Omental fat pad (tissue), 4 donors: ENCODE results near the gene RBPMS2. TPM values are rescaled to one million over a fixed set of nuclear protein-coding genes. Genes with fewer than 3 reads are reported as not detected.
"Not testable (repeated sequence)": the region's sequence is repeated elsewhere in the genome, so short reads cannot be mapped to it uniquely, and the experiment has no call there.

Source experiments
- ATAC-seq: fragments of 150-250 bp; one replicate; pipeline ENCODE4 v1.9.1; 2016; ENCODE audit warnings: mild to moderate bottlenecking, moderate library complexity; ENCODE audit not compliant: low FRiP score
- DNase-seq: peaks from one replicate; pipeline ENCODE4 v3.0.0-alpha.2; 2019; ENCODE audit warnings: low spot score
- total RNA-seq, 4 donors: library from RNA; depleted of rRNA; stranded (reverse); fragments of >200 nt; gene quantifications; one replicate each; pipeline ENCODE4 v1.1.0, GENCODE V29; 2016
- TF ChIP-seq, protein P1 (sequence below), 3 donors: fragments of 450-650 bp; IDR thresholded peaks; one replicate each; pipeline ENCODE4 v1.5.1; 2016 to 2017; ENCODE audit warnings: antibody characterized with exemption in 3 of 3, mild to moderate bottlenecking in 3 of 3, moderate library complexity in 2 of 3

The RBPMS2 gene
- total RNA-seq, 4 donors from 2014 or later = 1.4 to 3.1 (median 2.8) TPM

- no peak for DNase-seq
- TF ChIP-seq, protein P1, sequence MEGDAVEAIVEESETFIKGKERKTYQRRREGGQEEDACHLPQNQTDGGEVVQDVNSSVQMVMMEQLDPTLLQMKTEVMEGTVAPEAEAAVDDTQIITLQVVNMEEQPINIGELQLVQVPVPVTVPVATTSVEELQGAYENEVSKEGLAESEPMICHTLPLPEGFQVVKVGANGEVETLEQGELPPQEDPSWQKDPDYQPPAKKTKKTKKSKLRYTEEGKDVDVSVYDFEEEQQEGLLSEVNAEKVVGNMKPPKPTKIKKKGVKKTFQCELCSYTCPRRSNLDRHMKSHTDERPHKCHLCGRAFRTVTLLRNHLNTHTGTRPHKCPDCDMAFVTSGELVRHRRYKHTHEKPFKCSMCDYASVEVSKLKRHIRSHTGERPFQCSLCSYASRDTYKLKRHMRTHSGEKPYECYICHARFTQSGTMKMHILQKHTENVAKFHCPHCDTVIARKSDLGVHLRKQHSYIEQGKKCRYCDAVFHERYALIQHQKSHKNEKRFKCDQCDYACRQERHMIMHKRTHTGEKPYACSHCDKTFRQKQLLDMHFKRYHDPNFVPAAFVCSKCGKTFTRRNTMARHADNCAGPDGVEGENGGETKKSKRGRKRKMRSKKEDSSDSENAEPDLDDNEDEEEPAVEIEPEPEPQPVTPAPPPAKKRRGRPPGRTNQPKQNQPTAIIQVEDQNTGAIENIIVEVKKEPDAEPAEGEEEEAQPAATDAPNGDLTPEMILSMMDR (IDR thresholded peaks at IDR 0.05) = no peak
- no peak for ATAC-seq
These were observed 28.1 kb upstream of the RBPMS2 start for GRCh38 chr15:64803526-64803925.

DNA sequence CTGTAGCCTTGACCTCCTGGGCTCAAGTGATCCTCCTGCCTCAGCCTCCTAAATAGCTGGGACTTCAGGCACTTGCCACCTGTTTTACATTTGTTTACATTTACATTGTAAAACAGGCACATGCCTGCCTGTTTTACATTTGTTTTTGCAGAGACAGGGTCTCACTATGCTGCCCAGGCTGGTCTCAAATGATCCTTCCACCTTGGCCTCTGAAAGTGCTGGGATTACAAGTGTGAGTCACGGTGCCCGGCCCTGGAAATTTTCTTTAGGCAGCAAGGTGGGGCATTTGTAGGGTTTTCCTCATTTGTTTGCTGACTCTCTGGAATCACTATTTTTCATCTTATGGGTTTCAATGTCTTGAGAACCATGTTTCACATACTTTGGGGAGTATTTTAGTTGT is 25.1 kb upstream of the RBPMS2 start:
- DNase-seq (no peak), ATAC-seq (no peak)
- TF ChIP-seq, protein P1 (IDR thresholded peaks at IDR 0.05) = no peak

GRCh38 chr15:64798905-64799304 is 23.5 kb upstream of the RBPMS2 start:
- not testable (repeated sequence) for ATAC-seq, DNase-seq

GRCh38 chr15:64795921-64796320 is 20.5 kb upstream of the RBPMS2 start:
- not testable (repeated sequence) for DNase-seq, ATAC-seq

- ATAC-seq, DNase-seq: not testable (repeated sequence)
These were observed 19.9 kb upstream of the RBPMS2 start for GRCh38 chr15:64795299-64795698.

- TF ChIP-seq, protein P1 (IDR thresholded peaks at IDR 0.05) = no peak
- no peak for DNase-seq
- no peak for ATAC-seq
These were observed 16.9 kb upstream of the RBPMS2 start for GRCh38 chr15:64792282-64792681.

- no peak for ATAC-seq
- no peak for DNase-seq
- TF ChIP-seq, protein P1 (IDR thresholded peaks at IDR 0.05) = no peak
These were observed 16.0 kb upstream of the RBPMS2 start for GRCh38 chr15:64791401-64791800.

- ATAC-seq (no peak), DNase-seq (no peak)
- TF ChIP-seq, protein P1 (IDR thresholded peaks at IDR 0.05) = no peak
These were observed 8.4 kb upstream of the RBPMS2 start for GRCh38 chr15:64783796-64784195.

DNA sequence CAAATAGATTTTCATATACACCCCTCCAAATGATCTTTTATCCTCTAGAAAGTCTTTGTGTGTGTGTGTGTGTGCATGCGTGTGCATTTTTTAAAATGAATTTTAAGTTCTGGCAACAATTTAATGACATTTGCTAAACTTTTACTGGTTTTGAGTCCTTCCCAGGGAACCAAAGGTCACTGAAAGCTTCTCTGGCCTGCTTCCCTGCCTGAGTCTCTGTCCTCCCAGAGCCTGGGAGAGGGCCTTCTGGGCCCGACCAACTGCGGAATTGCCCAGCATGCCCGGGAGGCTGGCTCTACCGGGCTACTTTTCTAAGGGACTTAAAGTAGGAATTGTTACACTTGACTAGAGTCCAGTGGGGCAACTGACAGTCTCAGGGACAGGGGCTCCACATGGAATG is 7.4 kb upstream of the RBPMS2 start:
- no peak for DNase-seq
- TF ChIP-seq, protein P1 (IDR thresholded peaks at IDR 0.05) = no peak
- ATAC-seq = no peak
